ENCODE measurements around the gene HS3ST5.

HS3ST5 gene

DNA sequence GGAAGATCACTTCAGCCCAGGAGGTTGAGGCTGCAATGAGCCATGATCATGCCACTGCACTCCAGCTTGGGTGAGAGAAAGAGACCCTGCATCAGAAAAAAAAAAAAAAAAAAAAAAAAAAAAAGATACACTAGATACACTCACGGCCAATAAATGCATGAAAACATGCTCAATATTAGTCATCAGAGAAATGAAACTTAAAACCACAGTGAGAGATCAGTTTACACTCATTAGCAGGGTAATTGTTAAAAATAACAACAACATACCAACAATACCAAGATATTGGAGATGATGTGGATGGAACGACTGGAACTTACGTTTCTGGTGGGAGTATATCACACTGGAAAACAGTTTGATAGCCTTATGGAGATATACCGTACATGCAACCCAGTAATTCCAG lies 29.9 kb downstream of the HS3ST5 start:
- Histone ChIP-seq H3K9me3 (no peaks in the 10 kb centered on the region), H3K27ac (no peak overlapping the region), H3K4me3 (ENCODE audit: low read depth in 1 of 2, low read length in 1 of 2) (no peak overlapping the region), H3K4me1 (ENCODE audit: control insufficient read depth in 1 of 2, insufficient read depth in 1 of 2, low read depth in 1 of 2, low read length in 1 of 2) (no peaks in the 10 kb centered on the region), H3K27me3 (no peaks in the 10 kb centered on the region), H3K36me3 (no peaks in the 10 kb centered on the region)
- TF ChIP-seq, protein P1, sequence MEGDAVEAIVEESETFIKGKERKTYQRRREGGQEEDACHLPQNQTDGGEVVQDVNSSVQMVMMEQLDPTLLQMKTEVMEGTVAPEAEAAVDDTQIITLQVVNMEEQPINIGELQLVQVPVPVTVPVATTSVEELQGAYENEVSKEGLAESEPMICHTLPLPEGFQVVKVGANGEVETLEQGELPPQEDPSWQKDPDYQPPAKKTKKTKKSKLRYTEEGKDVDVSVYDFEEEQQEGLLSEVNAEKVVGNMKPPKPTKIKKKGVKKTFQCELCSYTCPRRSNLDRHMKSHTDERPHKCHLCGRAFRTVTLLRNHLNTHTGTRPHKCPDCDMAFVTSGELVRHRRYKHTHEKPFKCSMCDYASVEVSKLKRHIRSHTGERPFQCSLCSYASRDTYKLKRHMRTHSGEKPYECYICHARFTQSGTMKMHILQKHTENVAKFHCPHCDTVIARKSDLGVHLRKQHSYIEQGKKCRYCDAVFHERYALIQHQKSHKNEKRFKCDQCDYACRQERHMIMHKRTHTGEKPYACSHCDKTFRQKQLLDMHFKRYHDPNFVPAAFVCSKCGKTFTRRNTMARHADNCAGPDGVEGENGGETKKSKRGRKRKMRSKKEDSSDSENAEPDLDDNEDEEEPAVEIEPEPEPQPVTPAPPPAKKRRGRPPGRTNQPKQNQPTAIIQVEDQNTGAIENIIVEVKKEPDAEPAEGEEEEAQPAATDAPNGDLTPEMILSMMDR (IDR thresholded peaks at IDR 0.05), result no peak

DNA sequence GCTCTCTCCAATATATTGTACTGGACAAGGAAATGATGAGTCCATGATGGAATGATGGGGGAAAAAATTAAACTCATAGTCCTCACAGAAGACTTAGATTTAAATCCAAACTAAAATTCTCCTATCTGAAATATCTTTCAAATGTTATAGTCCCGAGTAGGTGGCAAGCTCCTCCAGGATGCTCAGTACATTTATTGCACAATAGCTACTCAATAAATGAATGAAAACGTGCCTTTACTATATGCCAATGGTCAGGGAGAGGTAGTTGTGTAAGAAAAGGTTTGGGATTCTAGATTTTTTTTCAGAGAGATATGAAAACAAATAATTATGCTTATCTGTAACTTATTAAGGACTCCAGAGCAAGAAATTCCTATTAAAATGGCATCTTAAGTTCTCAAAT lies 32.8 kb downstream of the HS3ST5 start:
- no peaks in the 10 kb centered on the region for H3K36me3 ChIP-seq

DNA sequence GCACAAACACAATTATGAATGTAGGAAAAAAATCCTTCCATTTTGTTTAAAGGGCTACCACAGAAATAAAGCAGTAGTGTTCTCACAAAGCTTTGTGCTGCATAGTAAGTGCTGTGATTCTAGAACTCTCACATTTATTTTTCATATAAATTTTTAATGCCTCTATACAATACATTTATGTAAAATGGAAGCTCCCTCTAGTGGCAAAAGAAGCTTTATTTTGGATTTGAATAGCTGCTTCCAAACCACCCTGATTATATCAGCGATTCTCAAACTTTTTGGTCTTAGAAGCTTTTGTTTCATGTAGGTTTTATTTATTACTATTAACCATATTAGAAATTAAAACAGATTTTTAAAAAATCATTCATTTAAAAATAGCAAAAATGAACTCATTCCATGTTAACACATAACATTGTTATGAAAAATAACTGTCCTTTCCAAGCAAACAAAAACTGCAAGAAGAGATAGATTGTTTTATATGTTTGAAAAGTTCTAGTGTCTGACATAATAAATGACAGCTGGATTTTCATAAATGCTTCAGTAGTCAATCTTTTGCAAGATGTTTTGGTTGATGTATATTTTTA lies 38.4 kb downstream of the HS3ST5 start:
- Histone ChIP-seq H3K4me1 (ENCODE audit: control insufficient read depth in 1 of 2, insufficient read depth in 1 of 2, low read depth in 1 of 2, low read length in 1 of 2) (no peaks in the 10 kb centered on the region), H3K9me3 (no peaks in the 10 kb centered on the region), H3K4me3 (ENCODE audit: low read depth in 1 of 2, low read length in 1 of 2) (no peak overlapping the region), H3K27ac (no peak overlapping the region), H3K27me3 (no peaks in the 10 kb centered on the region), H3K36me3 (no peaks in the 10 kb centered on the region)
- TF ChIP-seq, protein P1 (IDR thresholded peaks at IDR 0.05), result no peak

More for the DNA sequence above, 32.8 kb downstream of the HS3ST5 start:
- Histone ChIP-seq H3K4me3 (ENCODE audit: low read depth in 1 of 2, low read length in 1 of 2) (no peak overlapping the region), H3K9me3 (no peaks in the 10 kb centered on the region), H3K27me3 (no peaks in the 10 kb centered on the region), H3K27ac (no peak overlapping the region), H3K4me1 (ENCODE audit: control insufficient read depth in 1 of 2, insufficient read depth in 1 of 2, low read depth in 1 of 2, low read length in 1 of 2) (no peaks in the 10 kb centered on the region)
- TF ChIP-seq, protein P1 (IDR thresholded peaks at IDR 0.05), result no peak

DNA sequence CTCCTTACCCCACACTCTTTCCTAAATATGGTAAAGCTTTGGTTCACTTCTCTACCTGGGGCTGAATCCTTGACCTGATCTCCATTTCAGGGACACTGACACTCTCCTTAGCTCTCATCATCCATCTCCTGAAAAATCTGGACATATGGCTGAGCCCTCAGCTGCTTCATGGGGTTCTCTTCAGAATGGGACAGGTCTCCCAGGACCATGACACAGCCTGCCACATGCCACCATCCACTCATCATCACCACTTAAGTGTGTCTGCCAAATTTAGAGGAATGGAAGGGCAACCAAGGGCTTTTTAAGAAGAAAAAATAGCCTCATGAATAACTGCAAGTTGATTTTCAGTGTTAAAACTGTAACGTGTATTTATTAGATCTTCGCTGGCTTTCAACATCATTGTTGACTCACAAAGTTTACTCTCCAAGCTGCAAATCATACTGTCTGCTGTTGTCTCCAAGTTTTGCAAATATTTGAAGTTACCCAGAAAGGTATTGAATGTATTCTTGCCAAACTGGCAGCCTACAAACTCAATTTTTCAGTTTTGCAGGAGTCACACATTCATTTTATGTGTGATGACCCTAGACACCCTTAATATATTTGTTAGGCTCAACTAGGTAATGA lies 41.1 kb downstream of the HS3ST5 start:
- H3K27me3 ChIP-seq, result no peaks in the 10 kb centered on the region
- H3K4me1 ChIP-seq (ENCODE audit: control insufficient read depth in 1 of 2, insufficient read depth in 1 of 2, low read depth in 1 of 2, low read length in 1 of 2), result no peaks in the 10 kb centered on the region
- H3K4me3 ChIP-seq (ENCODE audit: low read depth in 1 of 2, low read length in 1 of 2), result no peak overlapping the region
- H3K27ac ChIP-seq, result no peak overlapping the region
- H3K36me3 ChIP-seq, result no peaks in the 10 kb centered on the region
- no peaks in the 10 kb centered on the region for H3K9me3 ChIP-seq
- TF ChIP-seq, protein P1 (IDR thresholded peaks at IDR 0.05), result no peak

DNA sequence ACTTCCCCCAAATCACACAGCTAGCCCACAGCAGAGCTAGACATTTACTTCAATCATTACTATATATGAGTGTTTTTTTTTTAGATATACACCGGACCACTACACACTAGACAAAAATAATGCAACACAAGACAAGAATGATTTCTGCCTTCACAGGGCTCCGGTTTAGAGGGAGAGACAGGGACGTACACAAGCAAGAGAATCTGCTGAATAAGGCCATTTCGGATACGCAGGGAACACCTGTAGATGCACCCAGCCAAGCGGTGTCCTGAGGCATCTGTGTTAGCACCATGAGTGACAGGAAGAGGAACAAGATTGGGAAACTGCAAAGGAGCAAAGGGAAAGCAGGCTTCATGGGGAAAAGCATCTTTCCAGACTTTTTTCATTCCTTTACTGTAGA lies 45.7 kb downstream of the HS3ST5 start:
- Histone ChIP-seq H3K9me3 (no peaks in the 10 kb centered on the region), H3K4me3 (ENCODE audit: low read depth in 1 of 2, low read length in 1 of 2) (no peak overlapping the region), H3K27me3 (no peaks in the 10 kb centered on the region), H3K36me3 (no peaks in the 10 kb centered on the region), H3K27ac (no peak overlapping the region), H3K4me1 (ENCODE audit: control insufficient read depth in 1 of 2, insufficient read depth in 1 of 2, low read depth in 1 of 2, low read length in 1 of 2) (no peaks in the 10 kb centered on the region)
- TF ChIP-seq, protein P1 (IDR thresholded peaks at IDR 0.05), result no peak
